GM12874 (cell line): ENCODE data around the gene HDGFL2.

Experiments
- CTCF ChIP-seq: IDR thresholded peaks from 2 replicates; pipeline ENCODE4 v1.5.1; 2011; ENCODE audit warnings: low read depth, mild to moderate bottlenecking, control low read depth, low read length, moderate library complexity; ENCODE audit not compliant: insufficient read depth

The HDGFL2 gene

GRCh38 chr19:4499318-4499717 is 27.2 kb downstream of the HDGFL2 start:
- TF ChIP-seq CTCF: no peak

DNA sequence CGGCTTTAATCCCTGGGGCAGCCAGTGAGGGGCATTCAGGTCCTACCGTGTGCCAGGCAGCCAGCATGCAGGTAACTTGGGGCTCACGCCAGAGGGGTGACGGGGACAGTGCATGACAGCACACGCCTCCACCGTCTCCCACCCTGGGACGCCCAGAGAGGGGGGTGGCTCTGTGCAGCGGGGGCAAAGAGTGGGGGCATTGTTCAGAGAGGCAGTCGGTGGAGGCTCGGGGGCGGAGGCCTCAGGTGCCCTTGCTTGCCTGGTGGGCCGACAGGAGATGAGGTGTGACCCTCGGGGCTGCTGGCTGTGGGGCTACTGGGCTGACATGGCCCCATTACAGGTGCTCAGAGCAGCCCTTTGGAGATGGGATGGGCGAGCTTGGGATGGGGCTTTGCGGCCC is 27.8 kb downstream of the HDGFL2 start:
- no peak for TF ChIP-seq CTCF

DNA sequence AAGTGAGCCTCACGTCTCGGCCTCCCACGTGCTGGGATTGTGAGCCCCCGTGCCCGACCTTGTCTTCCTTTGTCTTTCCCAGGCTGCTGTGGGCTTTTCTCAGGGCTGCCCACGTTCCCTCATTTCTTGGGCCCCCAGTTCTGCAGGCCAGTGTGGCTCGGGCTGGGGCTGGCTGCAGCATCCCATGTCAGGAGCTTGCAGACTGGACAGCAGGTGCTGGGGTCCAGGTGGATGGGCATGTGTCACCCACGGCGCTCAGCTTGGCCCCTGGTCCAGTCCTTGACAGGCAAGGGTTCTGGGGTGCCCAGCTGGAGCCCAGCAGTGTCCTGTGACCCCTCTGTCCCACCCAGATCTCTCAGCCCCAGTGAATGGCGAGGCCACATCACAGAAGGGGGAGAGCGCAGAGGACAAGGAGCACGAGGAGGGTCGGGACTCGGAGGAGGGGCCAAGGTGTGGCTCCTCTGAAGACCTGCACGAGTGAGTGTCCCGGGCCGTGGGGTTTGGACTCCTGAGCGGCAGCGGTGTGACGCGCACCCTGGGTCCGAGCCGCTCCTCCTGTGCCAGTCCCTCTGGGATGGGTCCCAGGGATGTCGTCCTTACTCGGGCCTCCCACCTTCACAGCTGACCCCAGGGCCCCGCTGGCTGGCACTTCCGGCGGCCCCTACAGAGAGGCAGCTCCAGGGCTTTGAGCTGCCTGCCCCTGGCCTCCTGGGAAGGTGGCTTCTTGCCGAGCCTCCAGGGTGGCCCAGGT is 28.9 kb downstream of the HDGFL2 start:
- no peak for TF ChIP-seq CTCF

GRCh38 chr19:4501691-4502090 is 29.6 kb downstream of the HDGFL2 start:
- no peak for TF ChIP-seq CTCF

GRCh38 chr19:4502282-4503131 is 30.4 kb downstream of the HDGFL2 start:
- TF ChIP-seq CTCF: no peak

DNA sequence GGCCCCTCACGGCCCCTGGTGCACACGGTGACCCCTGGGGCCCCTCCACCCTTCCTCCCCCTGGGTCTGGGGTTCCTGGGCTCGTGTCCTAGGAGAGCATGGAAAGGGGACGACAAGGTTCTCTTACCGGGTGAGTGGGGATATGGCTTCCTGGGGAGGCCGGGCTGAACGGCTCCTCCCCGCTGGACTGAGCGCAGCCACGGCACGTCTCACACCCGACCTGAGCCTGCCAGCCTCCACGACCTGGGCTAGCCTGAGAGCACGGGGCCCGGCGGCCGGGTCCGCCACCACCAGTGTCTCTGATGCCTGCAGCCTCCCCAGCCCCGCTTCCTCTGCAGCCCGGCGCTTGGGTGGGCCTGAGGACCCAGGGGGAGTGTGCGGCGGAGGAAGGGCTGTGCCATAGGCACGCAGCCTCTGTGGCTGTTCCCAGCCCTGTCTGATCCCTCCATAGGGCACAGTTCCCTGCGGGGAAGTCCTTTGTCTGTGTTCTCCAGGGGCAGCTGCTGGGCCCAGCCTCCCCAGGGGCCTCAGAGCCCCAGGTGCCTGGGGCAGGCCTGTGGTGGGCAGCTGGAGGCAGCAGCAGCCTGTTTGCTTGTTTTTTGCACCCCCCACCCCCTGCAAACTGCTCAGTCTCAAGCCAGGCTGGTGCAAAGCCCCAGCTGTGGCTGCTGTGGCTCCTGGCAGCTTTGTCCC is 31.2 kb downstream of the HDGFL2 start:
- TF ChIP-seq CTCF: no peak

- TF ChIP-seq CTCF: no peak
These were observed 31.7 kb downstream of the HDGFL2 start for GRCh38 chr19:4503825-4504170.
